NCI-H1436 (cell line): ENCODE results near the gene FUBP1.
"Not testable (repeated sequence)": the region's sequence is repeated elsewhere in the genome, so short reads cannot be mapped to it uniquely, and the experiment has no call there.

Experiments
- DNase-seq: peaks from one replicate; lab custom pipeline; 2025; lab: John Stamatoyannopoulos, UW

The FUBP1 gene, protein sequence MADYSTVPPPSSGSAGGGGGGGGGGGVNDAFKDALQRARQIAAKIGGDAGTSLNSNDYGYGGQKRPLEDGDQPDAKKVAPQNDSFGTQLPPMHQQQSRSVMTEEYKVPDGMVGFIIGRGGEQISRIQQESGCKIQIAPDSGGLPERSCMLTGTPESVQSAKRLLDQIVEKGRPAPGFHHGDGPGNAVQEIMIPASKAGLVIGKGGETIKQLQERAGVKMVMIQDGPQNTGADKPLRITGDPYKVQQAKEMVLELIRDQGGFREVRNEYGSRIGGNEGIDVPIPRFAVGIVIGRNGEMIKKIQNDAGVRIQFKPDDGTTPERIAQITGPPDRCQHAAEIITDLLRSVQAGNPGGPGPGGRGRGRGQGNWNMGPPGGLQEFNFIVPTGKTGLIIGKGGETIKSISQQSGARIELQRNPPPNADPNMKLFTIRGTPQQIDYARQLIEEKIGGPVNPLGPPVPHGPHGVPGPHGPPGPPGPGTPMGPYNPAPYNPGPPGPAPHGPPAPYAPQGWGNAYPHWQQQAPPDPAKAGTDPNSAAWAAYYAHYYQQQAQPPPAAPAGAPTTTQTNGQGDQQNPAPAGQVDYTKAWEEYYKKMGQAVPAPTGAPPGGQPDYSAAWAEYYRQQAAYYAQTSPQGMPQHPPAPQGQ

GRCh38 chr1:77978969-77979876 is at the start of gene FUBP1:
FUBP1 (minus strand) TSS chr1:77979072; CDS start chr1:77979004, 68 bp downstream.
- peak; percentile 98 for DNase-seq

GRCh38 chr1:78021134-78021533 is 42.3 kb upstream of the FUBP1 start:
- not testable (repeated sequence) for DNase-seq

GRCh38 chr1:78019024-78019423 is 40.2 kb upstream of the FUBP1 start:
- DNase-seq = no peak

- no peak for DNase-seq
Observed at GRCh38 chr1:78015148-78015547, 36.3 kb upstream of the FUBP1 start.

- no peak for DNase-seq
Observed at GRCh38 chr1:78011050-78011449, 32.2 kb upstream of the FUBP1 start.

GRCh38 chr1:78009836-78010235 is 31.0 kb upstream of the FUBP1 start:
- no peak for DNase-seq

DNA sequence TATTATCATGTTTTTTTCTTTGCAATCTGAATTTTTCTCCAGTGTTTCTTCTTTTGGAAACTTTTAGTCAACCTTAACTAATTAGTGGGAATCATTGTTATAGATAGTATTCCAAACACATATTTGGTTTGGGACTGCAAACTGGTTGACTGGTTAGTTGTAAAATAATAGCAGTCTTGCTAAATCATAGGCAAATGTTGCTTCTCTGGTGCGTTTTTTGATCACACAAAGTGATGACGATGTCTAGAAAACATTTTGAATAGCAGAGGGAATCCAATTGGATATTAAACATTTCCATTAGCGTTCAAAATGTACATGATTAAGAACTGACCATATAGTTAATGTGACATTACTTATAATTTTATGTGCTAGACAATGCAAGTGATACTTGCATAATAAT is 30.4 kb upstream of the FUBP1 start:
- no peak for DNase-seq

GRCh38 chr1:78007677-78008341 is 28.9 kb upstream of the FUBP1 start:
- DNase-seq = no peak

DNA sequence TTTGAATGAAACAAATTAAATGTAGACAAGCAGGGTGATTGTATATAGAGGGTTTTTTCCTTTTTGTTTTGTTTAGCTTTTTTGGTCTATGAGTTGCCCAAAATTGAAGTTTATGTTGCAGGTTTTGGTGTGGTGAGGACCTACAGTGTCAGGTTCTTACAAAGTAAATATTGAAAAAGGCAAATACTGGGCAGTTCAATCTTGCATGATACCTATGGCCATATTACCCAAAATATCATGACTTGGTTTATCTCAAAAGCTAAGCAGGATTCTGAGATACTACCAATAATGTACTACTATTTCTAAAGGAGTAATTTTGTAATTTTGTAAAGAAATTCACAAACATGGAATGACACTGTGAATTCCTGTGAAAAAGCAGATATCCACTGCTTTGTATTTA is 27.6 kb upstream of the FUBP1 start:
- DNase-seq = no peak

DNA sequence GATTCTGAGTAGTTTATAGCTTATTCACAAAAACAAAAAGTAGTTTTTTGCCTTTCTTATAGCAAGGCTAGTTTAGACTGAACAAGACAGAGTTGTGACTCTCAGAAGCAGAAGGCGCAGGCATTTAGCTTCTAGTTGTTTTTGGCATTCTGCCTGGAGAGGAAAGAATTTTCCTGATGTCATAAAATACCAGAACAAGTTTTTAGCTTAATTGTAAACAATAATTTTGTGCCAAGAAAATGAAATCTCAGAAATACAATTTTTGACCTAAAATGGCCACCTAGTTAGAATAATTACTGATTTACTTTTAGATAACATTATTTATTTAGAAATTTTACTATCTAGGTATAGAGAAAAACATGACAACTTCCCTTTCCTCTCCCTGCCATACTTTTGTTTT is 26.9 kb upstream of the FUBP1 start:
- no peak for DNase-seq

DNA sequence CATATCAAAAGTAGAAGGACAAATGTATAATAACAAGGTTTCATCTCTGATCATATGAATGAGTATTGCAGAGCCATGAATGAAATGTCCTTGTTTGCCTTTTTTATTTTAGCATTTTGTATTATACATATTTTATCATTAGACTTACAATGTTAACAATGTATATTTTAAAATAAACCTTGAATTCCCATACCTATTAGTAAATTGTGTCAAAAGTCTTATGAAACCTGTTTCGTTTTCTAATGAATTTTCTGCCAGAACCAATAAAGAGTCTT is 26.5 kb upstream of the FUBP1 start:
- DNase-seq = no peak

DNA sequence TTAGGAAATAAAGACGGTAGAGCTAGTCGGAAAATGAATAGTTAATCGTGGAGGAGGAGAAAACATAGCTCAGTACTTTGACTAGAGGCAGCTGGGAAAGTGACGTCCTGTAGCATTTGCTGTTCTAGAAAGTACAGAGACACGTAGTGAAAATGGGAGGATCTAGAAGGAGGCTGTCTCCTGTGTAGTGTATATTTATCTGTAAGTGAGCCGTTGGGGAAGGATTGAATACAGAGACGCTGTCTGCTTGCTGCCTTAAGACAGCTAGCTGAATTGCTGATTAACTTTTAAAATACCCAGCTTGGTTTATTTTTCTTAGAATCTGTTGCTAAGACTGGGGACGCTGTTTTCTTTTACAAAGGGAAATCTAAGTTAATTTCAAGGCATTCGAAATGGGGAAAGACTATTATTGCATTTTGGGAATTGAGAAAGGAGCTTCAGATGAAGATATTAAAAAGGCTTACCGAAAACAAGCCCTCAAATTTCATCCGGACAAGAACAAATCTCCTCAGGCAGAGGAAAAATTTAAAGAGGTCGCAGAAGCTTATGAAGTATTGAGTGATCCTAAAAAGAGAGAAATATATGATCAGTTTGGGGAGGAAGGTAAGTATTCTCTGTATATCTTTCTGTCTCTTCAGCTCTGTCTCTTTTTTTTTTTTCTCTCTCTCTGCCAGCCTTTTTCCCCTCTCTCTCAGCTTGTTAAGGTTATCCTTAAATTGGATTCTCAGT is 26.0 kb upstream of the FUBP1 start, which contains the start of gene DNAJB4:
Gene DNAJB4 (plus strand): TSS at position 221 of the 729 bp plus-strand sequence. CDS start 172 bp downstream, at position 393.
- DNase-seq = no peak

- DNase-seq = no peak
Observed at GRCh38 chr1:78003882-78004718, 25.2 kb upstream of the FUBP1 start.

DNA sequence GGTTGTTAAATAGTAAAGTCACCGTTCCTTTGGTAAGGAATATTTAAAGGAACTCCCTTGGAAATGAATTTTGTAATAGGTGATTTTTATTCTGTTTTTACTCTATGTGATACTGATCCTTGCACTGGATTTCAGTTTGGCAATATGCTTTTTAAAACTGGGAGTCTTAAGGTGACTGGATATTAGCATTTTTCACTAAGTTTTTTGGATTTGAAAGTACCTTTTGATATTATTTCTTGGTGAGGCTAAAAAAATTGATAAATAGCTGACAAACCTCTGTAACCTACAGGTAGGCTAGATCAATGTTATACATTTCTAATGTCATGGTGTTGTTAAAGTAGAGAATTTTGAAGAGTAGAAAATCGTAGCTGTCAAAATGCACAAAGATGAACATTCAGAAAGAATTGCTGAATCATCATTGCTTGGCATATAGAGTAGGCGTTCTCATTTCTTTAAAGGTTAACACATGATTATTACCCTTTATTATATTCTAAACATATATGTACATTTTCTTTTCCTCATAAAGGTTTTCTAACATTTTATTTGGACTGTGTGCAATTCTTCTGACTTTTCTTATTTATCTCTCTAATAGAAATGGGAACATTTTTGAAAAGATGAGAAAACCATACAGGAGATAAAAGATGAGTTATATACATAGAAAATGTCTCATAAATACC is 24.3 kb upstream of the FUBP1 start:
- DNase-seq = no peak

DNA sequence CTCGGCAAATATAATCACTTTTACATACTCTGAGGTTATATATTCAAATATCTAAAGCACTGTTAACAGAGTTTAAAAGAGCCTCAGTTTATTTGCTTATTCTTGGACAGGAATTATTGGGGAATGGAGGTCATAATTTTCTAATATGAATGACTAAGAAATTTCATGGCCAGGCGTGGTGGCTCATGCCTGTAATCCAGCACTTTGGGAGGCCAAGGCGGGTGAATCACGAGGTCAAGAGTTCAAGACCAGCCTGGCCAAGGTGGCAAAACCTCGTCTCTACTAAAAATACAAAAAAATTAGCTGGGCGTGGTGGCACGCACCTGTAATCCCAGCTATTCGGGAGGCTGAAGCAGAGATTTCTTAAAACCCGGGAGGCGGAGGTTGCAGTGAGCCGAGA is 21.7 kb upstream of the FUBP1 start:
- DNase-seq = not testable (repeated sequence)

DNA sequence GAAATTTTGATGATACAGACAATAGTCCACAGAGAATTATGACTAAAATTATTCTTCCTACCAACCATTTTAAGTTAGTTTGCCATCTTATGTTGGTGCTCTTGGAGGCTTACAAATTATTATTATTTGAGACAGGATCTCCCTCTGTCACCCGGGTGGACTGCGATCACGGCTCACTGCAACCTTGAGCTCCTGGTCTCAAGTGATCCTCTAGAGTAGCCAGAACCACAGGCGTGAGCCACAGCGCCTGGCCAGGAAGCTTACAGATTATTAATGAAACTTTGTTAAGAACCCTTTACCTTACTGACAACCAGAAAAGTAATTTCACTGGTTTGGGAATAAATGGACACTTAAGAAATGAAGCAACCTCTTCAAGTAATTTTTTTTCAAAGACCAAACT is 17.9 kb upstream of the FUBP1 start:
- DNase-seq = no peak

GRCh38 chr1:77994117-77994705 is 15.3 kb upstream of the FUBP1 start:
- DNase-seq = no peak

DNA sequence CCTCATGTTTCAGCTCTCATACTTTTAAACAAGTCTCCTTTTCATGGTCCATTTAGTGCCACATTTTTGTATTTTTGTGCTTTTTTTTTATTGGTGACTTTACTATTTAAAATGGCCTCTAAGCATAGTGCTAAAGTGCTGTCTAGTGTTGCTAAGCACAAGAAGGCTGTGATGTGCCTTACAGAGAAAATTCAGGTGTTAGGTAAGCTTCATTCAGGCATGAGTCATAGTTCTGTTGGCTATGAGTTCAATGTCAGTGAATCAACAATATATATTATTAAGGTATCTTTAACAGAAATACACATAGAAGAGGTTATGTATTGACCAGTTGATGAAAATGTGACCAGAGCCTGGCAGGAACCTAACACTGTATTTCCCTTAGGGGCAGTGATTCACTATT is 12.8 kb upstream of the FUBP1 start:
- DNase-seq = no peak

DNA sequence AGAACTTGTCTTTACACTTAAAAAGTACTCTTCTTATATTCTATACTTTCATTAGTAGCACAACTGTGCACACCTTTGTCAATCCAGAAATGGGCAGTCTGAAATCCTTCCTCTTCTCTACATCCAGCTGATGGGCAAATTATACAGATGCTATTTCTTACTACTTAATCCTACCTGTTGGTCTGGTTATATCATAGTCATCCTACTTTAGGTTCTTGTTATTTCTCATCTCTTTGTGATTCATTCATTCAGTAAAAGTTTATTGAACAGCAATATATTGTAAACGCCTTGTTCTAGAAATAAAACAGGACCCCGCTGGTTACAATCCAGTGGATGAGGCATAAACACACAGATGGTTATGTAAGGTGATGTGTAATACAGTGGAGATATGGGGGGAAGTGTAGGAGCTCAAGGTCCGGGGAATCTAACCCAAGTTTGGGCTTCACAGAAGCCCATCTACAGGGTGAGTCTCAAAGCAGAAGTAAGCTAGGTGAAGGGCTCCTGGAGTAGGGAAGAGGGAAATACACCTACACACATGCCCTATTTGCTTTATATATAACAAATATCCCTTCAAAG is 11.8 kb upstream of the FUBP1 start:
- no peak for DNase-seq
